ENCODE results near the gene EML1.

The EML1 gene

DNA sequence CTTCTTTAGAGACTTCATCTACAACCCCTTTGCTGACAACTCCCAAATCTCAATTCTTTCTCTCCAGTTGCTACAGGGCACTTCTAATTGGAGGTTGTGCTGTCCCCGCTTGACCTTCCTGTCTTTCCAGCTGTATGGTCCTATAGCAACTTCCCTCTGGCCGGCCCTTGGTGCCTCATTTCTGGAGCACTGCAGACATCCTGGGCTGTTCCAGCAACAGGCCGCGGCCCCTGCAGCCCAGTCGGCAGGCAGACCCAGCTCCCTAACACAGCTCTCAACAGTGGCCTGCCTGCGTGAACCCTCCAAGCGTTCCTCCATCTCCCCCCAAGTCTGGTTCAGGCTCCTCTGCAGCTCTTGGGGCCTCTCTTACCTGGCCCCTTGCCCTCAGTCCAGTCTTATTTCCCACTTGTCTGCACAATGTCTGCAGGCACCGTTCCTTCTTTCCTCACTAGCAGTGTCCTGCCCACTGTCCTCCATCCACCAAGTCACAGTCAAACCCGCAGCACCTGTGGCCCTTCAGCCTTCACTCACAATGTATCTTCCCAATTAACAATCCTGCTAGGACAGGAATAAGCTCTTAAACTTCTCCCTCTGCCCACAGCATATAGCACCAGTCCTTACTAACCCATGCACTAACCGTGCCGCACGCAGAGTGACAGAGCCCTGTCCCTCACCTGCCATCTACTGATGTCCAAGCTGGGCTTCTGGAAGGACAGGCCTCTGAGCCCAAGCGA is 1.6 kb upstream of the EML1 start:
- TF ChIP-seq, protein P1, sequence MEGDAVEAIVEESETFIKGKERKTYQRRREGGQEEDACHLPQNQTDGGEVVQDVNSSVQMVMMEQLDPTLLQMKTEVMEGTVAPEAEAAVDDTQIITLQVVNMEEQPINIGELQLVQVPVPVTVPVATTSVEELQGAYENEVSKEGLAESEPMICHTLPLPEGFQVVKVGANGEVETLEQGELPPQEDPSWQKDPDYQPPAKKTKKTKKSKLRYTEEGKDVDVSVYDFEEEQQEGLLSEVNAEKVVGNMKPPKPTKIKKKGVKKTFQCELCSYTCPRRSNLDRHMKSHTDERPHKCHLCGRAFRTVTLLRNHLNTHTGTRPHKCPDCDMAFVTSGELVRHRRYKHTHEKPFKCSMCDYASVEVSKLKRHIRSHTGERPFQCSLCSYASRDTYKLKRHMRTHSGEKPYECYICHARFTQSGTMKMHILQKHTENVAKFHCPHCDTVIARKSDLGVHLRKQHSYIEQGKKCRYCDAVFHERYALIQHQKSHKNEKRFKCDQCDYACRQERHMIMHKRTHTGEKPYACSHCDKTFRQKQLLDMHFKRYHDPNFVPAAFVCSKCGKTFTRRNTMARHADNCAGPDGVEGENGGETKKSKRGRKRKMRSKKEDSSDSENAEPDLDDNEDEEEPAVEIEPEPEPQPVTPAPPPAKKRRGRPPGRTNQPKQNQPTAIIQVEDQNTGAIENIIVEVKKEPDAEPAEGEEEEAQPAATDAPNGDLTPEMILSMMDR (IDR thresholded peaks at IDR 0.05), result no peak
- peaks cover 96% of the 10 kb centered on the region for H3K27me3 ChIP-seq
- no peak overlapping the region for H3K4me3 ChIP-seq (ENCODE audit: low read depth in 1 of 2, low read length in 1 of 2)
- no peaks in the 10 kb centered on the region for H3K36me3 ChIP-seq
- H3K27ac ChIP-seq, result no peak overlapping the region
- H3K9me3 ChIP-seq, result no peaks in the 10 kb centered on the region
- no peaks in the 10 kb centered on the region for H3K4me1 ChIP-seq (ENCODE audit: control insufficient read depth in 1 of 2, insufficient read depth in 1 of 2, low read depth in 1 of 2, low read length in 1 of 2)

GRCh38 chr14:99792210-99792535 is 1.0 kb upstream of the EML1 start:
- Histone ChIP-seq H3K4me3 (ENCODE audit: low read depth in 1 of 2, low read length in 1 of 2) (no peak overlapping the region), H3K27me3 (peaks cover 98% of the 10 kb centered on the region), H3K36me3 (no peaks in the 10 kb centered on the region), H3K27ac (no peak overlapping the region), H3K4me1 (ENCODE audit: control insufficient read depth in 1 of 2, insufficient read depth in 1 of 2, low read depth in 1 of 2, low read length in 1 of 2) (no peaks in the 10 kb centered on the region), H3K9me3 (no peaks in the 10 kb centered on the region)
- TF ChIP-seq, protein P1 (IDR thresholded peaks at IDR 0.05), result no peak

DNA sequence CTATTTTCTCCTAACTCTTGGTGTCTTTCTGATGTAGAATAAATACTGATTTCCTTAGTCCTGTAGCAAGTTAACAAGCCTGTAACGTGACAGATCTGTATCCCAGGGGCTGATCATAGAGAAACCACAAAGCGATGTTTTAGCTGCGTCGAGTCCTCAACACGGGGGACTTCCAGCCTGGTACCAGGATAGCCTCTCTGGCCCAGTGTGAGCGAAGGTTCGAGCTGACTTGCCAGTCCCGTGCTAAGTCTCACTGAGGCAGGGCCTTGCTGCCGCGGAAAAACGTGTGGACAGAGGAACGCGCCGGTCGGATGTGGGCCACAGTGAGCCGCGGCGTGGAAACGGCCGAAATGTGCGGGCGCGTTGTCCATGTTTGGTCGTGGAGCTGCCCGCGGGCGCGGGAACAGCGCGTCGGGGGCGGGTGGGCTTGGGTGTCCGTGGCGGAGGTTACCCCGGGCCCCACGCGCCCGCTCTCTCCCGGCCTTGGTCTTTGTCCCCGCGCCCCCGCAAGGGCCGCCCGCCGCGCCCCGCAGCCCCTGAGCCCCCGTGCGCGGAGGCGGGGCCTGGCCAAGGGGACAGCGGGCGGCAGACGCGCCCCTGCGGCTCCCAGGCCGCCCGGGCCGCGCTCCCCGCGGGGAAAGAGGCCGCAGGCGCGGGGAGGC is 531 bp upstream of the EML1 start:
- H3K27me3 ChIP-seq, result peaks cover 98% of the 10 kb centered on the region

DNA sequence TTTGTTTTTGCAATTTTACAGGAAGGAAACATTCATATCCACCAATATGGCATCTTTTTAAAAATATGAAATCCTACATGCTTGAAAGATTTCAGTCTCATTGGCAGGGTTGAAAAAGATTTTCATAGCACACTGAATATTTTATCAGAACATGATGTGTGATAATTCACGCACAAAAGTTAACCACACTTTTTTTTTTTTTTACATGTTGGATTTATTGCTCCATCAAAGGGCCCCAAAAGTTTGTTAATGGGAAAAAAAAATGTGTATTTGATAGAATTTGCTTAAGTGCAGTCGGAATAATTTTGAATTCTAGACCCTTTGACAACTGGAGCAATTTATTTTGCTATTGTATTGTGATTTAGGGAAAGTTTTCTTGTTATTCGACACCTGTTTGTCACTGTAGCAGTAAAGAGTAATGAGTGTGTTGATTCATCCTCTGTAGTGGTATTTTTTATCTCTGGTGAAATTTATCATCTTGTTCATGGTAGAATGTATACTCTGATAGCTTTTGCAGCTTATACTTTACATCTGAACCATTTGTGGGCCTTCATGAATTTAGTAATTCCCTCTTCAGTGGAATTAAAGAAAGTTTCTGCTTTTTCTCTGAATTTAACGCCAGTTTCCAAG is 1.1 kb downstream of the EML1 start:
- Histone ChIP-seq H3K4me1 (ENCODE audit: control insufficient read depth in 1 of 2, insufficient read depth in 1 of 2, low read depth in 1 of 2, low read length in 1 of 2) (no peaks in the 10 kb centered on the region), H3K27ac (no peak overlapping the region), H3K36me3 (no peaks in the 10 kb centered on the region), H3K4me3 (ENCODE audit: low read depth in 1 of 2, low read length in 1 of 2) (no peak overlapping the region), H3K9me3 (no peaks in the 10 kb centered on the region), H3K27me3 (peaks cover 98% of the 10 kb centered on the region)
- TF ChIP-seq, protein P1 (IDR thresholded peaks at IDR 0.05), result no peak

More for the DNA sequence above, 531 bp upstream of the EML1 start:
- Histone ChIP-seq H3K36me3 (no peaks in the 10 kb centered on the region), H3K27ac (no peak overlapping the region), H3K4me3 (ENCODE audit: low read depth in 1 of 2, low read length in 1 of 2) (no peak overlapping the region), H3K4me1 (ENCODE audit: control insufficient read depth in 1 of 2, insufficient read depth in 1 of 2, low read depth in 1 of 2, low read length in 1 of 2) (no peaks in the 10 kb centered on the region), H3K9me3 (no peaks in the 10 kb centered on the region)
- TF ChIP-seq, protein P1 (IDR thresholded peaks at IDR 0.05), result no peak

- TF ChIP-seq, protein P1 (IDR thresholded peaks at IDR 0.05), result no peak
- Histone ChIP-seq H3K4me3 (ENCODE audit: low read depth in 1 of 2, low read length in 1 of 2) (no peak overlapping the region), H3K9me3 (no peaks in the 10 kb centered on the region), H3K27ac (no peak overlapping the region), H3K27me3 (peaks cover 98% of the 10 kb centered on the region), H3K4me1 (ENCODE audit: control insufficient read depth in 1 of 2, insufficient read depth in 1 of 2, low read depth in 1 of 2, low read length in 1 of 2) (no peaks in the 10 kb centered on the region), H3K36me3 (no peaks in the 10 kb centered on the region)
Observed at GRCh38 chr14:99795046-99795445, 1.8 kb downstream of the EML1 start.

Data from neutrophil (primary cell).